Measurements from ENCODE around the gene TACC2.

DNA sequence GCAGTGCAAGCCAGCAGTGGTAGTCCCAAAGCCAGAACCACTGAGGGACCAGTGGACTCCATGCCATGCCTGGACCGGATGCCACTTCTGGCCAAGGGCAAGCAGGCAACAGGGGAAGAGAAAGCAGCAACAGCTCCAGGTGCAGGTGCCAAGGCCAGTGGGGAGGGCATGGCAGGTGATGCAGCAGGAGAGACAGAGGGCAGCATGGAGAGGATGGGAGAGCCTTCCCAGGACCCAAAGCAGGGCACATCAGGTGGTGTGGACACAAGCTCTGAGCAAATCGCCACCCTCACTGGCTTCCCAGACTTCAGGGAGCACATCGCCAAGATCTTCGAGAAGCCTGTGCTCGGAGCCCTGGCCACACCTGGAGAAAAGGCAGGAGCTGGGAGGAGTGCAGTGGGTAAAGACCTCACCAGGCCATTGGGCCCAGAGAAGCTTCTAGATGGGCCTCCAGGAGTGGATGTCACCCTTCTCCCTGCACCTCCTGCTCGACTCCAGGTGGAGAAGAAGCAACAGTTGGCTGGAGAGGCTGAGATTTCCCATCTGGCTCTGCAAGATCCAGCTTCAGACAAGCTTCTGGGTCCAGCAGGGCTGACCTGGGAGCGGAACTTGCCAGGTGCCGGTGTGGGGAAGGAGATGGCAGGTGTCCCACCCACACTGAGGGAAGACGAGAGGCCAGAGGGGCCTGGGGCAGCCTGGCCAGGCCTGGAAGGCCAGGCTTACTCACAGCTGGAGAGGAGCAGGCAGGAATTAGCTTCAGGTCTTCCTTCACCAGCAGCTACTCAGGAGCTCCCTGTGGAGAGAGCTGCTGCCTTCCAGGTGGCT lies 97.7 kb downstream of the TACC2 start:
- TF ChIP-seq EZH2 (IDR thresholded peaks at IDR 0.05; ENCODE audit: insufficient read depth, poor library complexity, severe bottlenecking) (no peak), EZH2phosphoT487 (IDR thresholded peaks at IDR 0.05; ENCODE audit: insufficient read depth, low read depth) (no peak)
